Ovary (tissue), 3 donors: ENCODE results near the gene ZSCAN21.

Source experiments
- EP300 ChIP-seq: sonication (generic); formaldehyde crosslinking; IDR thresholded peaks from one replicate; pipeline ENCODE4 v1.6.1; 2017; ENCODE audit warnings: antibody characterized with exemption
- POLR2A ChIP-seq: fragments of 450-650 bp; IDR thresholded peaks from one replicate; pipeline ENCODE4 v1.6.1; 2017; ENCODE audit warnings: antibody characterized with exemption, mild to moderate bottlenecking, moderate library complexity
- TF ChIP-seq, protein P1 (sequence below), 3 donors: fragments of 450-650 bp in 2 of 3; fragments of 200-600 bp in 1 of 3; IDR thresholded peaks; one replicate each; pipeline versions ENCODE4 v1.5.1 to v1.8.0; 2016 to 2022; ENCODE audit warnings: antibody characterized with exemption in 3 of 3, mild to moderate bottlenecking in 1 of 3
- donor health status: DM: no; HTN: no; CAD: no.

DNA sequence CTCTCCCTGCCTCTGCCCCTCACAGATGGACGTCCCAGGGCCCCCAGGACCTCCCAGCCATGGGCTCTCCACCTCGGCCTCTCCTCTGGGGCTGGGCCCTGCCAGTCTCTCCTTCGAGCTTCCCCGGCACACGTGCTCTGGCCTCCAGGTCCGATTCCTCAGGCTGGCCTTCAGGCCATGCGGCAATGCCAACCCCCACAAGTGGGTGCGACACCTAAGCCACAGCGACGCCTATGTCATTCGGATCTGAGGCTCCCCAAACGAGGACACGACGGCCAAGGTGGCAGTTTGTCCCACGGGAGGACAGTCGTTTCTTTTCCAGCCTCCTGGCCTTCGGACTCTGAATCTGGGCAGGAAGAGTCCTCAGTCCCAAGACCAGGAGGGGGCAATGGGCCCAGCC is 57.1 kb downstream of the ZSCAN21 start:
- TF ChIP-seq, protein P1, sequence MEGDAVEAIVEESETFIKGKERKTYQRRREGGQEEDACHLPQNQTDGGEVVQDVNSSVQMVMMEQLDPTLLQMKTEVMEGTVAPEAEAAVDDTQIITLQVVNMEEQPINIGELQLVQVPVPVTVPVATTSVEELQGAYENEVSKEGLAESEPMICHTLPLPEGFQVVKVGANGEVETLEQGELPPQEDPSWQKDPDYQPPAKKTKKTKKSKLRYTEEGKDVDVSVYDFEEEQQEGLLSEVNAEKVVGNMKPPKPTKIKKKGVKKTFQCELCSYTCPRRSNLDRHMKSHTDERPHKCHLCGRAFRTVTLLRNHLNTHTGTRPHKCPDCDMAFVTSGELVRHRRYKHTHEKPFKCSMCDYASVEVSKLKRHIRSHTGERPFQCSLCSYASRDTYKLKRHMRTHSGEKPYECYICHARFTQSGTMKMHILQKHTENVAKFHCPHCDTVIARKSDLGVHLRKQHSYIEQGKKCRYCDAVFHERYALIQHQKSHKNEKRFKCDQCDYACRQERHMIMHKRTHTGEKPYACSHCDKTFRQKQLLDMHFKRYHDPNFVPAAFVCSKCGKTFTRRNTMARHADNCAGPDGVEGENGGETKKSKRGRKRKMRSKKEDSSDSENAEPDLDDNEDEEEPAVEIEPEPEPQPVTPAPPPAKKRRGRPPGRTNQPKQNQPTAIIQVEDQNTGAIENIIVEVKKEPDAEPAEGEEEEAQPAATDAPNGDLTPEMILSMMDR (IDR thresholded peaks at IDR 0.05), result no peak
- TF ChIP-seq POLR2A, result no peak
- no peak for TF ChIP-seq EP300
